Gastroesophageal sphincter (tissue), 3 donors: ENCODE data around the gene LHFPL2.

ENCODE experiments used
- CTCF ChIP-seq, 4 experiments: fragments of 200-600 bp in 2 of 4; fragments of 450-650 bp in 2 of 4; sonication (generic) in 1 of 4; IDR thresholded peaks; one replicate each; pipeline ENCODE4 v1.5.1; 2017 to 2019; ENCODE audit warnings: antibody characterized with exemption in 4 of 4, mild to moderate bottlenecking in 2 of 4, moderate library complexity in 2 of 4
- EP300 ChIP-seq: sonication (generic); formaldehyde crosslinking; IDR thresholded peaks from one replicate; pipeline ENCODE4 v1.6.1; 2017; ENCODE audit warnings: antibody characterized with exemption, mild to moderate bottlenecking
- POLR2AphosphoS5 ChIP-seq: sonication (generic); formaldehyde crosslinking; IDR thresholded peaks from one replicate; pipeline ENCODE4 v1.6.1; 2017; ENCODE audit warnings: antibody characterized with exemption

- TF ChIP-seq CTCF (IDR thresholded peaks at IDR 0.05), result no peak
- TF ChIP-seq EP300, result no peak
- TF ChIP-seq POLR2AphosphoS5, result no peak
Observed at GRCh38 chr5:78654386-78654785, 5.8 kb upstream of the LHFPL2 start.
